GM12801 (cell line): ENCODE data around the gene DNAJC22.

Source experiments
- CTCF ChIP-seq: IDR thresholded peaks from one replicate; pipeline ENCODE4 v1.5.1; 2011; ENCODE audit warnings: control low read depth; ENCODE audit not compliant: insufficient read length; ENCODE audit errors: extremely low read depth

Gene DNAJC22

GRCh38 chr12:49366652-49367380, 20.1 kb downstream of the DNAJC22 start:
- TF ChIP-seq CTCF, result no peak

- no peak for TF ChIP-seq CTCF
These were observed 20.9 kb downstream of the DNAJC22 start, which contains the start of gene SPATS2 for GRCh38 chr12:49367381-49368239. Gene SPATS2 (plus strand): TSS chr12:49367462. CDS start chr12:49461013, 93,551 bp downstream.

GRCh38 chr12:49368240-49368600, 21.5 kb downstream of the DNAJC22 start:
- TF ChIP-seq CTCF, result no peak

GRCh38 chr12:49369411-49370145, 22.9 kb downstream of the DNAJC22 start:
- no peak for TF ChIP-seq CTCF

- TF ChIP-seq CTCF, result no peak
These were observed 23.9 kb downstream of the DNAJC22 start for GRCh38 chr12:49370539-49370938.

GRCh38 chr12:49375406-49375805, 28.7 kb downstream of the DNAJC22 start:
- TF ChIP-seq CTCF, result no peak

- TF ChIP-seq CTCF, result no peak
These were observed 30.7 kb downstream of the DNAJC22 start for GRCh38 chr12:49377386-49377785.
